ENCODE measurements around the gene MARK1.

The MARK1 gene

DNA sequence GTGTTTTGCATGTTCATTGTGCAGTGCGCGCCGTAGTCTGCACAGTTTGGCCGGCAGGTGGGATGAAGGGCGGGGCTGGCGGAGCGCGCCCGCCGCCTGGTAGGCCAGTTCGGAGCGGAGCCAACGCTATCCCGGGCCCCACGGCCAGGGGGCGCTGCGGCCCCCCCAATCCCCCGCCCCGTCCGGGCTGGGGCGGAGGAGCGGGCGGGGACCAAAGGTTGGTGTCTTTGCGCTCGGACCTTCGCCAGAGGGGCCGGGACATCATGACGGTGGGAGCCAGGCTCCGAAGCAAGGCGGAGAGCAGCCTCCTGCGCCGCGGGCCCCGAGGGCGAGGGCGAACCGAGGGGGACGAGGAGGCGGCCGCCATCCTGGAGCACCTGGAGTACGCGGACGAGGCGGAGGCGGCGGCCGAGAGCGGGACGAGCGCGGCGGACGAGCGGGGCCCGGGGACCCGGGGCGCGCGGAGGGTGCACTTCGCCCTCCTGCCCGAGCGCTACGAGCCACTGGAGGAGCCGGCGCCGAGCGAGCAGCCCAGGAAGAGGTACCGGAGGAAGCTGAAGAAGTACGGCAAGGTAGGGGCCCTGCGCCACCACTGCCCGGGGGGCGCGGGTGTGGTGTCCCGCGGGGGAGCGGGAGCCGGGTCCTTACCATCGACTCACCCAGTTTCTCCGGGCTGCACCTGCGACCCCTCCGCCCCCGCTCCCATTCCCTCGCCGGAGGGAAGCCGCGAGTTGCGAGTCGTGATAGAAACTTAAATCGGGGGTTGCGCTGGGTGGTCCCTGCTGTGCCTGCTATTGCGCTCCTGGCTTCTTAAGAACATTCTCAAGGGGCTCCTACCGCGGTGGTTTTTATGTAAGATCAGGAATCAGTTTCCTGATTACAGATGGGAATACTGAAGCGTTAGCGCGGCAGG lies 162.5 kb downstream of the MARK1 start, which contains the start of gene C1orf115:
TSS of gene C1orf115 (plus strand) at position 224 of the 913 bp plus-strand sequence. CDS start at position 264, 40 bp downstream.
- peak; percentile 58 for DNase-seq (ENCODE audit: low read depth)

DNA sequence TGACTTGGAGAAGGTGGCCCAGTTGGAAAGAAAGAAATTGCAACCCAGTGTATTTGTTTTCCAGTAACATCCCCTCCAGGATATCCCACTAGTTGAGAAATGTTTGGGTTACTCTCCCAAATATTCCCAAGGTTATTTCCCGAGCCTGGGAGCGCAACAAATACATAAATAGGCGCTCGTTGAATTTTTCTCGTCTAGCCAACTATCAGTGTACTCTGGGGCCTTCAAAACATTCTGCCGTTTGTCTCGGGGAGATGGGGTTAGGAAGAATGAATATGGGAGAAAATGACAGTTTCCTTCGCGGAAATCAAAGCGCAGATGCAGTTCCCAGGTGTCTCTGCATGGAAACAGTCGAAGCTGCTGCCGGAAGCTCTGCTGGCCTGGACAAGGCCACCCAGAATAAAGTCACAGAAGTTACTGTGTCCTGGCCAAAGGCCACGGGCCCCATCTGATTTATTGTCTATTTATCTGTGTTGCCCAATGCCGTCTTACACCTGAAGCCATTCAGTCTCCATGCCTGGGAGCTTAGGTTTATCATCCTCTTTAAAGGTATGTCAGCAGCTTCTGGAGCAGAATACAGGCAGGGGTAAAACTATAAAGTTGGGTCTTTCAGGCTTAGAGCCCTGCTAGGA lies 163.2 kb downstream of the MARK1 start:
- no peak for DNase-seq (ENCODE audit: low read depth)

DNA sequence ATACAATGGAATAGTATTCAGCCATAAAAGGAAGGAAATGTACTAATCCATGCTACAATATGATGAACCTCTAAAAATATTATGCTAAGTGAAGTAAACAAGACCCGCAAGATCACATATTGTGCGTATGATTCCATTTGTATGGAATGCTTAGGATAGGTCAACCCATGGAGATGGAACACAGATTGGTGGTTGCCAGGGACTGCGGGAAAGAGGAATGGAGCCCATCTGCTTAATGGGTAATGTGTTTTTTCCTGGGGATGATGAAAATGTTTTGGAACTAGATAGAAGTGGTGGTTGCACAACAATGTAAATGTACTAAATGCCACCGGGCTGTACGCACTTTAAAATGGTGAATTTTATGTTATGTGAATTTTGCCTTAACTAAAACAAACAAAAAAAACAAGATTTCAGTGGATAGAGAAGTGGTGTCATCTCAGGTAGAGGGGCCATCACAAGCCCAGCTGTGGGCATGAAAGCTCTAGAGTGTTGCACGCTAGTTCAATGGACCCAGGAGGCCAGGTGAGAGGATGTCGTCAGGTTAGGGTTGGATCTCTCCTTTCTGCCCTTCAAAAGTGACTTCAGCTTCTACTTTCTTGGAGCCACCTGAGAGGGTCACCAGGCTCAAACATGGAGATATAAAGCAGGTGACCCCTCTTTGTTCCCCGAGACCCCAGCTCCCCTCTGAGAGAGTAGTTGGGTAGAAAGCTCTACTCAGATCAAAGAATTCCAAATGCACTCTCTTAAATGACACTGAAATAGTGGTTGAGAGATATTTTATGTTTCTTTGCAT lies 164.7 kb downstream of the MARK1 start:
- no peak for DNase-seq (ENCODE audit: low read depth)

DNA sequence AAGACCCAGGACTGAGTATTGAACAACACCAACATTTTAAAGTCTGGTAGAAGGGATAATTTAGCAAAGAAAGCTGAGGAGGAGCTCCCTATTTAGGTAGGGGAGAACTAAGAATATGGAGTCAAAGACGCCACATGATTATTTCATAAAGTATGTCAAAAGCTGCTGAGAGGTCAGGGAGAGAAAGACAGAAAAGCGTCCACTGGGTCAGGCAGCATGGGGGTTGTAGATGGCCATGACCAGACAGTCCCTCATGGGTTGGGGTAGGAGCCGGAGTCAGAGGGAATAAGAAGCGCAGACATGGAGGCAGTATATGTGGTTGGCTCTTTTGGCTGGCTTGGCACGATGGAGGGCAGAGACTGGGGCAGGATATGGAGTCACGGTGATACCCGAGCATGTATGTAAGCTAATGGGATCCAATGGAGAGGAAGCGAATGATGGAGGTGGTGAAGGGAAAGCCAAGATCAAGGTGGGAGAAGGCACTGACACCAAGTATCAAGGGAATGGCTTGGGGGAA lies 167.0 kb downstream of the MARK1 start:
- DNase-seq (ENCODE audit: low read depth): no peak

DNA sequence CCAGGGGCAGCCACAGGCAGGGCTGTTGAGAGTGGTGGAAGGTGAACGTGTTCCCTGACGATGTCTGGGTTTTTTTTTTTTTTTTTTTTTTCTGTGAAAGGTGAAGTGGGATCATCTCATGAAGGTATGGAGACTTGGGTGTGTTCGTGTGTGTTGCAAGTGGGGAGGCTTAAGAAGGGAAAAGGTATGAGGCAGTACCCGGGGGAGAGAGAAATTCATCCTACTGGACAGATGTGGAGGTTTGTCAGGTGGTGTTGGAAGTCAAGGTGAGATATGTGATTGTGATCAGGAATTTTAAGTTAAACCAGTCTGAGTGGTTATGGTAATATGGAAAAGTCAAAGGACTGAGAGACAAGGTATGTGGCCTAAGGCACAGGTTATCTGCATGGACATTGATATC lies 167.5 kb downstream of the MARK1 start:
- no peak for DNase-seq (ENCODE audit: low read depth)

DNA sequence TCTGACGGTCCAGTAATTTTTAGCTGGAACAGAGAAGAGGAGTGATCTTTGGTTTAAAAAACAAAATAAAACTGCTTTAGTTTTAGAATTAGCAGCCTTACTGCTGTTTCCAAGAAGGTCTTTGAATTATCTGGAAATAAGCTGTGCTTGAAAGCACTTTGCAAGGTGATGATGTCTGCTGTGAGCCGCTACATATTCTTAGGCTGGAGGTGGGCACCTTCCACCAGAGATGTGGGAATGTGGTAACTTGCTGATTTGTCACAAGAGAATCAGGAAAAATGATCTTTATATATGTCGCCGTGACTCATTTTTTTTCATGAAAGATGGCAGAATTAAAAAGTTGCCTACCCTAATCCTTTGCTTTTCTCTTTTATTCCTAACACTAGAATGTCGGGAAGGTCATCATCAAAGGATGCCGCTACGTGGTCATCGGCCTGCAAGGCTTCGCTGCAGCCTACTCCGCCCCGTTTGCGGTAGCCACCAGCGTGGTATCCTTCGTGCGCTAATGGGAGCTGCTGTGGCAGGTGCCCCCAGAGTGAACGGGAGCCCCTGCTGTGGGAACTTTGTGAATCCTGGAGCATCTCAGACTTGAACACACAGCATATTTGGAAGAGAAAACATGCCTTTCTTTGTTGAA lies 168.4 kb downstream of the MARK1 start:
- DNase-seq (ENCODE audit: low read depth): no peak

DNA sequence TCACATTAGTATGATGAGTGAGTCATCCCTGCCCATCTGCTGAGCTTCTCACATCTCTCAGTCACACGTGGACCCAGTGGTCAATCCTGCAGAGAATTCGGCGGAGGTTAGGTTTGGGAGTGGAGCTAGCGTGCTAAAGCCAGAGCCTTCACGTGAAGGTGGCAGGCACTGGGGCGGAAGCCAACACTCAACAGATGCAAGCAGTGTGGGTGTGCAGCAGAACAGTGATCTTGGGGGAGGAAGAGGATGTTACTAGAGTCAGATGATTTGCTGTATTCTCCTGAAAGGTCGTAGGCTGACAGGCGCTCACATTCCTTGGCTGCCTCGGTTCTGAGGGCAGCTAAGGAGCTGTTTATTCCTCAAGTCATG lies 168.9 kb downstream of the MARK1 start:
- DNase-seq (ENCODE audit: low read depth): no peak

DNA sequence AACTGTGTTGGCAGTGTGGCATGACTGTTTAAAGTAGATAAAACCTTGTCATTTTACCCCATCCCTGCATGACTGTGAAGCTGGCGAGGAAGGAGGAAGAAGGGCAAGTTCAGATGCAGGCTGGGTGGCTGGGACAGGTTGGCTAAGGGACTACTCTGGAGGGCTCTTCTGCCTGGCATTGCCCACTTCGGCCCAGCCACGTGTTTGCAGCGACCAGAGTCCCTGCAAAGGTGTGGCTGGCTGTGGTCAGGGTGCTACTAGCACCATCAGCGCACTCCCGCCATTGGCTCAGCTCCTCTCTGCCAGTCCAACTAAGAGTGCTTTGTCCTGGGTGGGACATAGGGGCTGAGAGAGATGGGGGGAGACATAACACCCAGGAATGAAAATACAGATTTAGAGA lies 169.4 kb downstream of the MARK1 start:
- DNase-seq (ENCODE audit: low read depth): no peak

DNA sequence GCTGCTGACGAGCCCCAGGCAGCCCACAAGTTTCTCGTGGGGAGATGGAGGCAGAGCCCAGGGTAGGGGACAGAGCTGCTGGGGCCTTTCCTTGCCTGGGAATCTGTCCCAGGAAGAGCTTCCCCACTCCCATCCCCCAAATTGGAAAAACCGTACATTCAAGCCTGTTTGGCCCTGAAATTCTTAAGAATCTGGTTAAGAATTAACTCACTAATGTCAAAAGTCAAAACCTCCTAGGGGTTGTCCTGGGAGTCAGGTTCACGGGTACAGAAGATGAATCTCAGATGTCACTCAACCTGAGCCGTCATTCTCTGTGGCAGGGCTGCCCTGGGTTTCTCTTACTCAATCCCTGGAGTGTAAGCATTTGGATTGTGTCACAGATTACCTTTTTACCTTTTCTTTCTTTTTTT lies 170.7 kb downstream of the MARK1 start:
- no peak for DNase-seq (ENCODE audit: low read depth)

DNA sequence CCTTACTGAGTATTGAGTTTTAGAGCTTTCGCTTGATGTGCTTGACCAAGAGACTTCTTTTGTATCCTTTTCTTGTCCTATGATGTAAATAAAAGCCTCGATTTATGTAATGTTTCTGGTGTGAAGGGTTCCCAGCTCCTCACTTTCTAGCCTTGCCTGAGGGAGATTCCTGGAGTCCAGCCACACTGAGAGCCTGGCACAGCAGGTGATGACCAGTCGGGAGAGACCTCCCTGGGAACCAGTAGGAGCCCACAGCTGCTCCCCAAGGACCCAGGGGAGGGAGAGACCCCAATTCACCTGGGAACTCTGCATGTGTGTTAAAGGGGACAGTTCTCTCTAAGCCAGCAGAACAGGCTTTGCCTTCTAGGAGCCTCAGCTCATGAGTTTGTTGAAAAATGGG lies 171.1 kb downstream of the MARK1 start:
- no peak for DNase-seq (ENCODE audit: low read depth)

DNA sequence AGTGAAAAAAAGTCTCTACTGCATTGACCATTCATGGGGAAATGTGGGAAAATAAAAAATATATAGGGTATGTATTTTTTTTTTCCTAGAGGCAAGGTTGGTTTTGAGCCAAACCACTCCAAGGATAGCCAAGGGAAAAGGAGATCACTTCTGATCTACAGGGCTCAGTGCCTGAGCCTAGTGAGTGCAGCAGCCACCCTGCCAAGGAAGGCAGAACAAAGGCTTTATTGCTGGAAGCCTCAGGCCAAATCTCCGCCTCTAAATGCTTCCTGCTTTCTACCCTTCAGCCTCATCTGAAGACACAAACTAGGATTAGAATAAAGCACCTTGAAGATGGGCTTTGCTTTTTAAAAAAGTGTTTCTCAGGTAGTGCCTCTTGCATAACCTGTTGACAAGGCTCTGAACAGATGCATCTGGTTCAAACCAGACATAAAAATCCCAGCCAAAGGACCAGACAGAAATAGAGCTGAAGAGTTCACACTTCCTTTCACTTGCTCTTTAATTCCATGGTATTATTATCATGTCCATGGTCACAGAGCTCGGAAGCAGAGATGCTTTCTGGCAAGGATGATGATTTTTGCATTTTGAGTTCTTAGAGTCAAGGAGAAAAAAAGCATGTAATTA lies 172.7 kb downstream of the MARK1 start:
- no peak for DNase-seq (ENCODE audit: low read depth)

DNA sequence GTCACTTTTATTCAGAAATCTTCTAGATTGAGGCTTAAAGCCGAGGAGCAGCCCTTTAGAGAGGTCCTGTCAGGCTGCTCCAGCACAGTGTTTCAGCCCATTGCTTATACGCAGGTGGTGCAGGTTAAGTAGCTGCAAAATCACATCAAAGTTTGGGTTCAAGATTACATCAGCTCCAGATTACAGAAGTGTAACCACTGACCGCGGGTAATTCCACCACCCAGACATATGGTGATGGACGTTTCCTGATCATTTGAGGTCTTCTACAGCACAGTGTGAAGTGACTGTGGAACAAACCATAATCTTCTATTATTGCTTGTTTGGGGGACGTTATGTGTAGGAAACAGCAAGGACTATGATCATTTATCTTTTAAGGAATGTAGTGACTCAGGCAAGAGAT lies 174.0 kb downstream of the MARK1 start:
- DNase-seq (ENCODE audit: low read depth): no peak

DNA sequence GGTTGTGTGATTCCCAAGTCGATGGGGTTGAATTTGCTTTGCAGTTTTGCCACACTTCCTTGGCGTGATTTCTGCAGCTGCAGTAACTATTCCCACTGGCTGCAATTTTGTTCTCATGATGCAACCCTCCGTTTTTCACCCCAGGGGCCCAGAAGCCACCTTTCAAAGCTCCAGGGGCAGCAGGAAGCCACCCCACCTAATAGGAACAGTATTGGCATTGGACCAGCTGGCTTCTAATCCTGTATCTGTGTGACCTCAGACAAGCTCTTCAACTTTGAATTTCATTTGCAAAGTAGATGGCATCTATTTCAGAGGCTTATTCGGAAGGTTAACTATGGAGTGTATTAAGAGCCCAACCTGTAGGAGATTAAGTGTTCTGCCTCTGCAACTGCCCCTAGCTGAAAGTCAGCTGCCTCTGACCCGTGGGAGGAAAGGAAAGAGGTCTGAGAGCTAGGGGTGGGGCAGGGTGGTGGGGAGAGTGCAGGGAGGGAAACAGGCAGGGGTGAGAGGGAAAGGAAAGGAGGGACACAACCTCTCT lies 174.9 kb downstream of the MARK1 start:
- DNase-seq (ENCODE audit: low read depth): no peak

DNA sequence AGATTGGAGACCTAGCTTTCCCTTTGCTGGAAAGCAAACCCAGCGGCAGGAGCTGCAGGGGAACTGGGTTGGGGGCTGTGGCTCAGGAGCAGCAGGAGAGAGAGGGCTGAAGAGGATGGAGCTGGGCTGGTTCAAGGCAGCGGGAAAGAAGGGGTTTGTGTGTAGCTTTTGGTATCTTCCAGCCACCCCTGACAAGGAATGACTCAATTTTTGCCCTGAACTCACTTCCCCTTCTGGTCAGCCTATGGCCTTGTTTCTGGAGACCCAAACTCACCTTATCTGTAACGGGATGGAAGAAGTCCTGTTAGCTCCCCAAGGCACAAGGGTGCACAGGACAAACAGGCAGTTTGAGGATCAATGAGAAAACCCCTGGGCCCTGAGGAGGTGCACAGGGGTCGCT lies 175.4 kb downstream of the MARK1 start:
- no peak for DNase-seq (ENCODE audit: low read depth)

DNA sequence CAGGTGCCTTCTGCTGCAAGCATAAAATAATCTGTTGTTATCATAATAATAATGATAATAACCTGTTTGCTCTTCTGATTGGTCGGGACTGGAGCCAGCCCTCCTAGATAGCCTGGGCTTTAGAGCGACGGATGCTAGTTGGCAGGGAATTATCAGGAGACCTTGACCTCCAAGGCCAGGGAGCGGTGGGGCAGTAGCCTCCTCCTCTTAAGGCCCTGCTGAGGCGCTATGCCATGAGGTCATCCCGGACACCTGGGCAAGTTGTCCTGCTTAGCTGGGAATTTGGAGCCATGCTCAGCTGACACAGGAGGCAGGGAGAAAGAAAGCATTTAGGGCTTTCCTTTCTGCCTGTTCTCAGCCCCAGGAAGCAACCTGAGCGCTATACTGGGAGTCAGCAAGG lies 177.8 kb downstream of the MARK1 start:
- DNase-seq (ENCODE audit: low read depth): no peak

DNA sequence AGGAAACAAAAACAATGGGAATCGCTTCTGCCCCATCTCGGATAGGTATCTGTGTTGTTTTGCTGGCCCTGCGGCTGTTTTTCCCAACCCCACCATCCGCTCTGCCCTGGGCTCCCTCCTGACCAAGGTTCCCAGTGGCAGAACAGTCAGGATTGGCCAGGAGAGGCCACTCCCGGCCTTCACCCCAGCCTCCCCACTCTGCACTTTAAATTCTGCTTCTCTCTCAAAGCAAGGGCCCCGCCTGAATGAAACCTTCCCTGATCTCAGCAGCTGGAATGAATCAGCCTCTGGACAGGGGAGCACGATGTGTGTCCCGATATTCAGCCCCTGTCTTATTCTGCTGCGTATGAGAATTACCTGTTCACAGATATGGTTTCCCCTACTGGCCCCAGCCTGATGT lies 178.5 kb downstream of the MARK1 start:
- no peak for DNase-seq (ENCODE audit: low read depth)

DNA sequence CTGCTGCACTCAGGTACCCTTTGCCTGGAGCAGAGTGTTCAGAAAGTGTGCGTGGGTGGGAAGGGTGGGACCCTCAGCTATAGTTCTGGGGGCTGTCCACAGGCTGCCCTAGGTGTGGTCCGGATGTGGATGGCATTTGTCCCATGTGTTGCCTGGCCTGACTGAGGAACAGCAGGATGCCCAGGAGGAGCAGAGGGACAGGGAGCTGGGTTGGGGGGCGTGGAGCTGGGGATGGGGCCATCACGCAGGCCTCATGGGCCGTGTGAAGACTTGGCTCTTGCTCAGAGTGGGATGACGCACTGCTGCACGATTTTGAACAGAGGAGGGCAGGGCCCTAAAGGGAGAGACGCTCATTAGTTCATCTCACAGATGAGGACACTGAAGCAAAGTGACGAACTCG lies 179.2 kb downstream of the MARK1 start:
- DNase-seq (ENCODE audit: low read depth): no peak

DNA sequence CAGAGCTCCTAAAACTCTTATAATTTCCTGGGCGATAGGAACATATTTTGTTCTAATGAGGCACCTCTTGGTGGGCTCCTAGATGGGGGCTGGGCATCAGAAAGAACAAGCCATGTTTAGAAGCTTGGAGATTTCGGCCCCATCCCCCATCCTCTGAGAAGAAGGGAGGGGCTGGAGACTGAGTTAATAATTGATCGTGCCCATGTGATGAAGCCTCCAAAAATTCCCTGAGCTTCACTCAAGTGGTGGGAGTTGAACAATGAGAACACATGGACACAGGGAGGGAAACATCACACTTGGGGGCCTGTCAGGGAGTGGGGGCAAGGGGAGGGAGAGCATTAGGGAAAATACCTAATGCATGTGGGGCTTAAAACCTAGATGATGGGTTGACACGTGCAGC lies 180.3 kb downstream of the MARK1 start:
- no peak for DNase-seq (ENCODE audit: low read depth)

DNA sequence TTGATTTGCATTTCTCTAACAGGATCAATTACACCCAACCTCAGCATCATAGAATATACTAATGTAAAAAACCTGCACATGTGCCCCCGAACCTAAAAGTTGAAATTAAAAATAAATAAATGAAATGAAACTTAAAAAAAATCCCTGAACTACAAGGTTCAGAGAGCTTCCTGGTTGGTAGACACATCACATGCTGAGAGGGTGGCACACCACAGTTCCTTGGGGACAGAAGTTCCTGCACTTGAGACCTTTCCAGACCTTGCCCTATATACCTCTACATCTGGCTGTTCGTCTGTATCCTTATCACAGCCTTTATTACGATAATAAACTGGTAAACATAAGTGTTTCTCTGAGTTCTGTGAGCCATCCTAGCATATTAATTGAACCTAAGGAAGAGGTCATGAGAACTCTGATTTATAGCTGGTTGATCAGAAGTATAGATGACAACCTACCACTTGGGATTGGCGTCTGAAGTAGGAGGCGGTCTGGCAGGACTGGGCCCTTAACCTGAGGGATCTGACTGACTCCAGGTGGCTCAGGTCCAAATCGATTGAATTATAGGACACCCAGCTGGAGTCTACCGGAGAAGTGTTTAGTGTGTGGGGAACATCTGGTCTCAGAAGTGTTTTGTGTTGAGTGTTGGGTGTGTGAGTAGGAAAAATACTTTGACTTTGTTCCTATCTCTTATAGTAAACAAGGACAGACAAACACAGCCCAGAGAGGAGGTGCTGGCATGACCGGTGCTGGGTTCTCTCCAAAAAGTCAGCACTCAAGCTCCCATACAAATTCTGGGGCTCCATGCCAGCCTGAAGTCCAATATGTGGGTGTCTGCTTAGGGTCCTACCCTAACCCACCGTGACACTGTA lies 181.2 kb downstream of the MARK1 start:
- DNase-seq (ENCODE audit: low read depth): no peak

DNA sequence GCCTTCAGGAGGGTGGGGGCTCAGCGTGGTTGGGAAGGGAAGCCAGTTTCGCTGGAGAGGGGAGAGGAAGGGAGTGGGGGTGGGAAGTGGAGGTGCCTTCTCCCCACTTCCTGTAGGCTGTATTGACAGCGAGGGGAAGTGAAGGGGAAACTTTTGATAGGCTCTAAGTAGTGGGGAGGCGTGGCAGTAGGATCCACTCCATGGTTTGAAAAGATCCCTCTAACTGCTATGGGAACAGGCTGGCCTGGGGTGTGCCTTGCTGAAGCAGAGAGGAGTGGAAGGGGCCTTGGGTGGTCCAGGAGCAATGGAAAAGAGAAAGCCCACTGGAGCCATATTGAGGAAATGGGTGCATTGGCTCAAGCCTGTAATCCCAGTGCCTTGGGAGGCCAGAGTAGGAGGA lies 182.4 kb downstream of the MARK1 start:
- no peak for DNase-seq (ENCODE audit: low read depth)
